ENCODE measurements around the gene SSC4D.

SSC4D gene

GRCh38 chr7:76351372-76351771 is 58.1 kb downstream of the SSC4D start:
- no peak for DNase-seq

GRCh38 chr7:76349313-76349885 is 60.1 kb downstream of the SSC4D start:
- DNase-seq = no peak

- DNase-seq = no peak
Observed at GRCh38 chr7:76347710-76348109, 61.8 kb downstream of the SSC4D start.

- no peak for DNase-seq
Observed at GRCh38 chr7:76346778-76347177, 62.7 kb downstream of the SSC4D start.

- DNase-seq = no peak
Observed at GRCh38 chr7:76346097-76346496, 63.4 kb downstream of the SSC4D start.

GRCh38 chr7:76343931-76344321 is 65.6 kb downstream of the SSC4D start:
- DNase-seq = no peak

- no peak for DNase-seq
Observed at GRCh38 chr7:76343294-76343930, 66.1 kb downstream of the SSC4D start.

- DNase-seq = no peak
Observed at GRCh38 chr7:76342222-76342621, 67.3 kb downstream of the SSC4D start.

GRCh38 chr7:76340617-76341131 is 68.8 kb downstream of the SSC4D start:
- DNase-seq = no peak
